Measurements from ENCODE around the gene KREMEN1. TPM values are rescaled to one million over a fixed set of nuclear protein-coding genes. Genes with fewer than 3 reads are reported as not detected.
"Not testable (repeated sequence)": the region's sequence is repeated elsewhere in the genome, so short reads cannot be mapped to it uniquely, and the experiment has no call there.

The KREMEN1 gene
- total RNA-seq, 2 experiments from 2014 or later: 0.17 to 0.31 TPM

DNA sequence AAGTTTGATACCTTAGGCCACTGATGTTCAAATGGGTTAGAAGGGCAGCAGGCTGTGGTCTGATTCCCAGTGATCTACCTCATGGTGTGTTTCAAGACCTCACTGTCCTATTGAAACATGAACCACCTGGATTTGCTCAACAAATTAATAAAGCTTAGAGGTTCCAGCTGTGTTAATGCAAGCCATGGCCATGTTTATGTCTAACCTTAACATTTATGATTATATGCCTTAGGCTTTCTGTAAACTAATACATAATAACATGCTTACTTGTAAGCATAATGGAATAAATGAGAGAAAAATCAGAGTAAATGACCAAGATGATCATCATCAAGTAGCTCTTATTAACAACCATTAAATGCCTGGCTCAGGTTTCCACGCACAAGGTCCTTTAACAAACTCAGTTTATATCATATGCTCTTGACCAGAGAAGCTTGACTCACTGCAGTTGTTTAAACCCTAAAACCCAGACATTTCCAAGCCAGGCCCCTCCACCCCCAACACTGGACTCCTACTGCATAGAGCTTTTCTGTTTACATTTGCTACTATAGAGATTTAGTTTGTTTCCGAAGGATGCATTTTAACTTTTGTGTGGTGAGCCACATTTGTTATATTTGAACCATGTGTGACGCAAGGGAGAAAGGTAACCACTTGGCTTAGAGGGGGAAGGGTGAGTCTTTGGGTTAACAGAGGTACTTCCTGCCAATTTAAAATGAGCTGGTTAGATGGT, 43.7 kb downstream of the KREMEN1 start:
- Mint-ChIP-seq H3K4me3 (no peak overlapping the region), H3K27ac (no peak overlapping the region), H3K36me3 (no peaks in the 10 kb centered on the region), H3K4me1 (ENCODE audit: low read depth) (no peaks in the 10 kb centered on the region), H3K27me3 (peaks cover 29% of the 10 kb centered on the region), H3K9me3 (no peaks in the 10 kb centered on the region)
- POLR2A ChIA-PET: no interaction called here
- intact Hi-C loops (cut with micrococcal nuclease): no loop called here
- DNase-seq: no peak
- CTCF ChIA-PET: interaction anchor here (1.4 kb wide), 1 partner anchor 16 kb away, joined by 3 read pairs; no protein-coding TSS in a partner anchor

GRCh38 chr22:29117799-29118477, 45.1 kb downstream of the KREMEN1 start:
- CTCF ChIA-PET: interaction anchor here (1.4 kb wide), 1 partner anchor 15 kb away, joined by 3 read pairs; no protein-coding TSS in a partner anchor
- no peaks in the 10 kb centered on the region for H3K4me1 Mint-ChIP-seq (ENCODE audit: low read depth)
- intact Hi-C loops (cut with micrococcal nuclease): no loop called here
- no peak overlapping the region for H3K27ac Mint-ChIP-seq
- no peaks in the 10 kb centered on the region for H3K36me3 Mint-ChIP-seq
- no peaks in the 10 kb centered on the region for H3K9me3 Mint-ChIP-seq
- POLR2A ChIA-PET: no interaction called here
- no peak for DNase-seq
- H3K4me3 Mint-ChIP-seq: no peak overlapping the region
- H3K27me3 Mint-ChIP-seq: peaks cover 27% of the 10 kb centered on the region

DNA sequence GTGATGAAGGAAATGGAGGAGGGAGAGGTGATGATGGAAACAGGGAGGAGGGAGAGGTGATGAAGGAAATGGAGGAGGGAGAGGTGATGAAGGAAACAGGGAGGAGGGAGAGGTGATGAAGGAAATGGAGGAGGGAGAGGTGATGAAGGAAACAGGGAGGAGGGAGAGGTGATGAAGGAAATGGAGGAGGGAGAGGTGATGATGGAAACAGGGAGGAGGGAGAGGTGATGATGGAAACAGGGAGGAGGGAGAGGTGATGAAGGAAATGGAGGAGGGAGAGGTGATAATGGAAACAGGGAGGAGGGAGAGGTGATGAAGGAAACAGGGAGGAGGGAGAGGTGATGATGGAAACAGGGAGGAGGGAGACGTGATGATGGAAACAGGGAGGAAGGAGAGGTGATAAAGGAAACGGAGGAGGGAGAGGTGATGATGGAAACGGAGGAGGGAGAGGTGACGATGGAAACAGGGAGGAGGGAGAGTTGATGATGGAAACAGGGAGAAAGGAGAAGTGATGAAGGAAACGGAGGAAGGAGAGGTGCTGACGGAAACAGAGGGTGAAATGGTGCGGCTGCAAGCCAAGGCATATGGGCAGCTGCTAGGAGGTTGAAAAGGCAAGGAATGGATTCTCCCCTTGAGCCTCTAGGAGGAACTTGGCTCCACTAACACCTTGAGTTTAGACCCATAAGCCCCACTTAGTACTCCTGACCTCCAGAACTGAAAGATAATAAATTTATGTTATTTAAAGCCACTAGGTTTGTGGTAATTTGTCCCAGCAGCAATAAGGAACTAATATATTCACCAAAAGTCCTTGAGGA, 47.5 kb downstream of the KREMEN1 start:
- H3K27me3 Mint-ChIP-seq: peaks cover 19% of the 10 kb centered on the region
- H3K4me3 Mint-ChIP-seq; H3K36me3 Mint-ChIP-seq; H3K4me1 Mint-ChIP-seq (ENCODE audit: low read depth); H3K27ac Mint-ChIP-seq; DNase-seq; CTCF ChIA-PET; H3K9me3 Mint-ChIP-seq; intact Hi-C loops (cut with micrococcal nuclease): not testable (repeated sequence)
- POLR2A ChIA-PET: interaction anchor here (0.6 kb wide), 1 partner anchor 131 kb away, joined by 4 read pairs; no protein-coding TSS in a partner anchor

DNA sequence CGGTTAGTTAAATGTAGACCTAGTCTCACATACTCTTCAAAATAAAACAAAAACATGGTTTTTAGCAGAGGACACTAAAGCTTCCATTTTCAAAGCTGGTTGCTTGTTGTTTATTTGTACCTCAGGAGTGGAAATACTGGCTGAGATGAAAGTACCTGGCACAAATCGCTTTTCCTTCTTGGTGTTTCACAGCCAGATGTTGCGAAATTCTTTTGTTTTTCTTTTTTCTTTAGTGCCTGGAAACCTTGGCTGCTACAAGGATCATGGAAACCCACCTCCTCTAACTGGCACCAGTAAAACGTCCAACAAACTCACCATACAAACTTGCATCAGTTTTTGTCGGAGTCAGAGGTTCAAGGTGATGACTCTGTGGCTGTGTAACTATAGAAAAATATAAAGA, 48.3 kb downstream of the KREMEN1 start:
- Mint-ChIP-seq H3K4me3 (no peak overlapping the region), H3K27me3 (peaks cover 15% of the 10 kb centered on the region), H3K9me3 (peaks cover 2% of the 10 kb centered on the region), H3K27ac (no peak overlapping the region), H3K4me1 (ENCODE audit: low read depth) (no peaks in the 10 kb centered on the region), H3K36me3 (no peaks in the 10 kb centered on the region)
- ChIA-PET POLR2A (interaction anchor here (0.6 kb wide), 1 partner anchor 130 kb away, joined by 4 read pairs; no protein-coding TSS in a partner anchor), CTCF (no interaction called here)
- intact Hi-C loops (cut with micrococcal nuclease): no loop called here
- DNase-seq: no peak

DNA sequence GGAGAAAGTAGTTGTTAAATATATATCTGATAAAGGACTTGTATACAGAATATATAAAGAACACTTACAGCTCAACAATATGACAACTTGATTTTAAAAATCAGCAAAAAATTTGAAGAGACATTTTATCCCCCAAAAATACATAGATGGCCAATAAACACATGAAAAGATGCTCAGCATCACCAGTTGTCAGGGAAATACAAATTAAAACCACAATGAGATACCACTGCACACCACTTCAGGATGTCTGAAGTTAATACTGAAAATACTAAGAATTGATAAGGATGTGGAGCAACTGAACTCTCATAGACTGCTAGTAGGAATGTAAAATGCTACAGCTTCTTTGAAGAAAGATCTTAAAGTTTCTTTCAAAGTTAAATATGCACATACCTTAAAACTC, 49.2 kb downstream of the KREMEN1 start:
- H3K4me1 Mint-ChIP-seq (ENCODE audit: low read depth): no peaks in the 10 kb centered on the region
- H3K36me3 Mint-ChIP-seq: no peaks in the 10 kb centered on the region
- H3K27me3 Mint-ChIP-seq: peaks cover 12% of the 10 kb centered on the region
- H3K27ac Mint-ChIP-seq: no peak overlapping the region
- no peak for DNase-seq
- CTCF ChIA-PET: no interaction called here
- intact Hi-C loops (cut with micrococcal nuclease): no loop called here
- H3K4me3 Mint-ChIP-seq: no peak overlapping the region
- peaks cover 2% of the 10 kb centered on the region for H3K9me3 Mint-ChIP-seq
- POLR2A ChIA-PET: no interaction called here

- Mint-ChIP-seq H3K27me3 (peaks cover 2% of the 10 kb centered on the region), H3K36me3 (no peaks in the 10 kb centered on the region), H3K4me3 (no peak overlapping the region), H3K27ac (no peak overlapping the region), H3K4me1 (ENCODE audit: low read depth) (no peaks in the 10 kb centered on the region), H3K9me3 (peaks cover 2% of the 10 kb centered on the region)
- DNase-seq: no peak
- ChIA-PET CTCF (no interaction called here), POLR2A (interaction anchor here (0.6 kb wide), 1 partner anchor 865 kb away, joined by 3 read pairs; no protein-coding TSS in a partner anchor)
- intact Hi-C loops (cut with micrococcal nuclease): no loop called here
Measured at GRCh38 chr22:29124777-29125442, 52.1 kb downstream of the KREMEN1 start.

DNA sequence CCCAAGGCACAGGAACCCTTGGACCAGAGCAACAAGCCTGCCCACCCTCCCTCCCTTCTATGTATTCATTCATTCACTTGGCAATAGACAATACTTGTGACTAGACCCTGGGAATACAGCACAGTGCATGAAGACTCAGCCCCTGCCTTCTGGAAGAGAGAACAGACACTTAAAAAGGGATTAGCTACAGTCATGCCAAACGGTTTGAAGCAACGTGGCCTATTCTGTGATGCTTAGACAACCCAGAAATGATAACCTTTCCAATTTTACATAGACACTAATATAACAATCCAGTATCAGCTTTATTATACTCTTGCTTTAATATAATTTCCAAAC, 52.6 kb downstream of the KREMEN1 start:
- Mint-ChIP-seq H3K27me3 (peaks cover 1% of the 10 kb centered on the region), H3K4me1 (ENCODE audit: low read depth) (no peaks in the 10 kb centered on the region), H3K36me3 (no peaks in the 10 kb centered on the region), H3K27ac (no peak overlapping the region), H3K9me3 (peaks cover 2% of the 10 kb centered on the region), H3K4me3 (no peak overlapping the region)
- ChIA-PET CTCF (no interaction called here), POLR2A (interaction anchor here (0.6 kb wide), 1 partner anchor 865 kb away, joined by 3 read pairs; no protein-coding TSS in a partner anchor)
- intact Hi-C loops (cut with micrococcal nuclease): no loop called here
- DNase-seq: no peak

DNA sequence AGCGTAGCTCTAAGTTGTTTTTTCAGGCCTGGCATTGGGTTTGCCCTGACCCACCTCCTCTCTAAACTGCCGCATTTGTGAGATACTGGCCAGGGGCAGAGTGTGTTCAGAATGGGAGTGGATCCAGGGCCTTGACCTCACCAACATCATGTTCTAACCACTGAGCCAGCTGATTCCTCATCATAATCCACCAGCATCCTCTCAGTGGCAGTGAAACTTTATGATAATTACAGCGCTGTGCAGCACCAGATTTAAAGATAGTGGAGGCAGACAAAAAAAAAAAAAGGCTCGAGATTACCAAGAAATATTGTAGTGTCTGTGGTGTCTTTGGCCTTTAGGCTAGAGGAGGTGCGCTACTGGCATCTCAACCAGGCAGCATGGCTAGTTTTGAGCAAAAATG, 53.0 kb downstream of the KREMEN1 start:
- ChIA-PET CTCF (no interaction called here), POLR2A (no interaction called here)

GRCh38 chr22:29126670-29127395, 54.0 kb downstream of the KREMEN1 start:
- Mint-ChIP-seq H3K4me1 (ENCODE audit: low read depth) (no peaks in the 10 kb centered on the region), H3K9me3 (peaks cover 2% of the 10 kb centered on the region), H3K27me3 (no peaks in the 10 kb centered on the region), H3K36me3 (no peaks in the 10 kb centered on the region), H3K4me3 (no peak overlapping the region), H3K27ac (no peak overlapping the region)
- no peak for DNase-seq
- intact Hi-C loops (cut with micrococcal nuclease): no loop called here
- ChIA-PET POLR2A (no interaction called here), CTCF (no interaction called here)

More for the DNA sequence above, 53.0 kb downstream of the KREMEN1 start:
- H3K27ac Mint-ChIP-seq: no peak overlapping the region
- H3K27me3 Mint-ChIP-seq: no peaks in the 10 kb centered on the region
- no peak for DNase-seq
- H3K4me1 Mint-ChIP-seq (ENCODE audit: low read depth): no peaks in the 10 kb centered on the region
- H3K36me3 Mint-ChIP-seq: no peaks in the 10 kb centered on the region
- no peak overlapping the region for H3K4me3 Mint-ChIP-seq
- intact Hi-C loops (cut with micrococcal nuclease): no loop called here
- peaks cover 2% of the 10 kb centered on the region for H3K9me3 Mint-ChIP-seq

- H3K4me3 Mint-ChIP-seq: no peak overlapping the region
- peaks cover 3% of the 10 kb centered on the region for H3K27me3 Mint-ChIP-seq
- CTCF ChIA-PET: no interaction called here
- POLR2A ChIA-PET: no interaction called here
- H3K4me1 Mint-ChIP-seq (ENCODE audit: low read depth): no peaks in the 10 kb centered on the region
- H3K27ac Mint-ChIP-seq: no peak overlapping the region
- H3K9me3 Mint-ChIP-seq: peaks cover 4% of the 10 kb centered on the region
- H3K36me3 Mint-ChIP-seq: no peaks in the 10 kb centered on the region
- no peak for DNase-seq
- intact Hi-C loops (cut with micrococcal nuclease): no loop called here
Measured at GRCh38 chr22:29128891-29129807, 56.3 kb downstream of the KREMEN1 start.

- CTCF ChIA-PET: no interaction called here
- H3K27ac Mint-ChIP-seq: no peak overlapping the region
- peaks cover 4% of the 10 kb centered on the region for H3K9me3 Mint-ChIP-seq
- no peaks in the 10 kb centered on the region for H3K4me1 Mint-ChIP-seq (ENCODE audit: low read depth)
- POLR2A ChIA-PET: no interaction called here
- intact Hi-C loops (cut with micrococcal nuclease): no loop called here
- no peaks in the 10 kb centered on the region for H3K36me3 Mint-ChIP-seq
- peaks cover 6% of the 10 kb centered on the region for H3K27me3 Mint-ChIP-seq
- no peak for DNase-seq
- H3K4me3 Mint-ChIP-seq: no peak overlapping the region
Measured at GRCh38 chr22:29129808-29130140, 56.9 kb downstream of the KREMEN1 start.
